Stromal cell of bone marrow (primary cell): ENCODE measurements around the gene HOXB9.
A peak's percentile ranks its signal among the peaks of the same experiment; 100 is the strongest.

Experiments used
- DNase-seq: peaks from one replicate; pipeline ENCODE4 v3.0.0-alpha.2; 2012; ENCODE audit warnings: low read depth

Gene HOXB9

DNA sequence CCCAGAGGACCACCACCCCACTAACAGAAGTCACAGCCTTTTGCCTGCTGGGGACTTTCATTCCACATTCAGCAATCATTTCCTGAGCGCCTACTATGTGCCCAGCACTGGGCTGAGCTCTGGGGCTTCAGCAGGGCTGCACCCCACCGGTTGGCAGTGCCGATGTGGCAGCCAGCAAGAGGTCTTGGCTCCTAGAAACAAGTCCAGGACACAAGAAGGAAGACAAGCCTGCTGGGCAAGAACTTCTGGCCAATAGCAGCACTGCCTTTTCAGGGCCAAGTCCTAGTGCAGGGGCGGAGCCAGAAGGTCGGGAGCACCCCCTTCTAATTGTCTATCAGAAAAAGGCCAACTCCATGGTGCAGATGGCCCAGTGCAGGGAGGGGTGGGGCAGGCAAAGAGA is 13.0 kb upstream of the HOXB9 start:
- DNase-seq = no peak

DNA sequence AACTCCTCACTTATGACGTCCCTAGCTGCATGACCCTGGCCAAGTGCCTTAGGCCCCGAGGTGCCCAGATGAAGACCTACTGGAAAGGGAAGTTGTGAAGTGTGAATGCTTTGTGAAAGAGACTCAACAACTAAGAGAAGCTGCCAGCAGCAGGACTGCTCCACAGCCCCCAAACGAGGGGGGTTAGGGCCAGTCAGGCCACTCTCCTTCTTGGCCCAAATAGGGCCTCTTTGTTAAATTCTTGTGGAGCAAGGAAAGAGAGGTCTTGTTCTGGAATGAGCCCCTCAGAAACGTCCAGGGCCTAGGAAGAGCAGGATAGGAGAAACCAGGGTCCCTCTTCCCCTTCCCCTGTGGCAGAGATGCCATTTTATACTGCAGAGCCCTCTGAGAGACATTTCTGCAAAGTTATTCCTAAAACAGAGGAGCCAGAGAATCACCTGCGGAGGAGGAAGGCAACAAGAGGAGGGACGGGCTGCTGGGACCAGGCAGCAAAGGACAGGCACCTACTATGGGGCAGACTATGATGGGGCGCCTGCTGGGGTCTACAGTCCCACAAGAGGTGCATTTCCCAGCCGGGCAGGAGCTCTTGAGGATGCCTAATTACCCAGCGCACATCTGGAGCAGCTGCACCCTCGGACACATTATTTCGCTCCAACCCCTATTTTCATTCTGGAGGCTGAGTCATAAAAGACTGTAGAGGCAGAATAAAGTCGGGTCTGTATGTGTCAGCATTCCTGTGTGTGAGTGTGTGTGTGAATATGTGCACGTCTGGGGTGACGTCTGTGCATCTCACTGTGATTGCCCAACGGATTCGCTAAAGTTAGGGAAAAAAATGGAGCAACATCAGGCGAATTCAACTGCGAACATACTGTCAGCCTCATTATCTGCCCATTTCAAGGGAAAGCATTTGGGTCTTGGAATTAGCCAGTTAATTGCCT is 11.4 kb upstream of the HOXB9 start:
- peak; percentile 53 for DNase-seq

DNA sequence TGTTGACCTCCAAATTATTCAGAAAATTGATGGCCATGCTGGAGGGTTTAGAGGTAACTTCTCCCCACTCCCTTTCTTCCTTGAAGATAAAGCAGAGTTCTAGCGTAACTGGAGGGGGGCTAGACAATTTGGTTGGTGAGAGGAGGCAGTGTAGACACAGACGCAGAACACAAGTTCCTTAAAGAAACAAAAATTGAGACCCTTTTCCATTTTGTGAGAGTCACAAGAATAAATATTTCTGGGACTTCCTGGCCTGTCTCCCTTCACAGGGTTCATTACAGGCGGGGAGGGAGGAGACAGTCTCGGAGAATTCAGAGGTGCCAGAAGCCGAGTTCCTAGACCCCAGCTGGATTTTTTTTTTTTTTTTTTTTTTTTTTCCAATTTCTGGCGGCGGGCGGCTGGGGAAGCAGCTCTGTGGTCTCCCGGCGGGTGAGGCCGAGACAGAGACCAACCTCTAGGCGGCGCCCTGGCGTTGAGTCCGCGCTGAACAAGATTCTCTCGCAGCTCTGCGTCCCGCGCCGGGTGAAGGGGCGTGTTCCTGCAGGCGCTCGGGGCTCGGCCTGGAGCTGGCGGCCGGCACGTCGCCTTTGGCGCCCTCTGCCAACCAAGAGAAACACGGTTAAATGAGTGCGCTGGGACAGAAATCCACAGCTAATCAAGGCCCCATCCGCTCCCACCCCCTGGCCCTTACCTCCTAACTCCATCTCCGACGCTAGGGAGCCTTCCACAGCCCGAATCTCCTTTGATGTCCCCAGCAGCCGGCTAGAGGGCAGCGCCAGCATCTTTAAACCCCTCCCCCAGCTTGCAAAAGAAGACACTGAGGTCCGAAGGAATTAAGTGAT is 10.2 kb upstream of the HOXB9 start:
- DNase-seq = peak; percentile 37

GRCh38 chr17:48634493-48635208 is 8.5 kb upstream of the HOXB9 start:
- DNase-seq = no peak

DNA sequence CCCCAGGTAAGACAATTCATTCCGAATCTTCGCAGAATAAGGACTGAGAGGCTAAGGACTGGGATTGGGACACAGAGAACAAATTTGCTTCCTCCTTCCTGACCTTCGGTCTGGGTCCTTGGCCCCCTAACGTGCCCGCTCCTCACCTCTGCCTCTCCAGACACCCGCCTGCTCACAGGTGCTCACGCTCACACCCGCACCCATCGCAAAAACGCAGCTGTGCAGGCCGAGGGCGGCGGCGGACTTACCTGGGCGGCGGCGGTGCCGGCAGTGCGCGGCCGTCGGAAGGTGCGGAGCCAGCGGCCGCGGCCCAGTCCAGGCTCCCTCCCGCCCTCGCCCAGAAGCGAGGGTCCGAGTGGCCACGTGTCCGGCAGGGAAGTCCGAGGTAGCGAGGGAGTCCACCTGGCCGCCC is 7.1 kb upstream of the HOXB9 start:
- no peak for DNase-seq

GRCh38 chr17:48632579-48633265 is 6.6 kb upstream of the HOXB9 start:
- DNase-seq = no peak

DNA sequence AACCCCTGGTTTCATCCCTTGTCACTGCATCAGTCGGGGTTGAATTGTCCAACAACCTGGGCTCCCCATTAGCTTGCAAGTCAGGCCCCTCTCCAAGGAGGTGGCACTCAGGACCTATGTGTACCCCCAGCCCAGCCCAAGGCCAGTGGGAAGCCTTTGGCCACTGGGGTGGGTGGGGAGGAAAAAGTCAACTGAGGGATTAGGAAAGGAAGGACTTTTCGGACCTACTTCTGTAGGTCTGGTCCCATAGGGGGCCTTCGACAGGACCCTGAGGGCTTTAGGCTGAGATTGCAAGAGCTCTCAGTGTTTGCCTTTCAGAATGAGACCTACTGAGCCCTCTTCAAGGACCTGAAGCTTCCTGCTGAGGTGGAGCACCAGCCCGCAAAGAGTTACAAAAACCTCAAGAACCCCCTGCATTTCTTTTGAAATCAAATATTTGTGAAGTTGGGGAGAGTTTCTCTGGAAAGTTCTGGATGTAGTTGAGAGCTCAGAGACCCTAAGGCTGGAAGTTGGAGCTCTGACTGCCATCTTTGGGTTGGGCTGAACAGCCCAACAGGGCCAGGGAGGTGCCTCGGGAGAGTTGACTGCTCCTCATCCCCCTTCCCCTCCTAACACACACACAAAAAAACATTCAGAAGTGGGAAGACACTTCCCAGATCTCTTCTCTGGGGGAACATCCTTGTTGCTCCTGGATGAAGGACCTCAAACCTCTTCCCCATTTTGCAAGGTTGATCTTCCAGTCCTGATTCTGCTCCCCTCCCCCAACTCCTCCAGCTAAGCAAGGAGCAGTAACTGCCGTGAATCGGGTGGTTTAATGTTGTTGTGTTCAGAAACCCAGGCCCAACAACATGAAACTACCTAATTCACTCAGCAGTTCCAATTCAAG is 5.8 kb upstream of the HOXB9 start:
- no peak for DNase-seq

GRCh38 chr17:48630925-48631692 is 5.0 kb upstream of the HOXB9 start:
- DNase-seq = no peak

- DNase-seq = no peak
Measured at GRCh38 chr17:48630009-48630924, 4.1 kb upstream of the HOXB9 start.

- DNase-seq = no peak
Measured at GRCh38 chr17:48629411-48629759, 3.2 kb upstream of the HOXB9 start.

GRCh38 chr17:48628649-48629410 is 2.7 kb upstream of the HOXB9 start:
- DNase-seq = no peak

DNA sequence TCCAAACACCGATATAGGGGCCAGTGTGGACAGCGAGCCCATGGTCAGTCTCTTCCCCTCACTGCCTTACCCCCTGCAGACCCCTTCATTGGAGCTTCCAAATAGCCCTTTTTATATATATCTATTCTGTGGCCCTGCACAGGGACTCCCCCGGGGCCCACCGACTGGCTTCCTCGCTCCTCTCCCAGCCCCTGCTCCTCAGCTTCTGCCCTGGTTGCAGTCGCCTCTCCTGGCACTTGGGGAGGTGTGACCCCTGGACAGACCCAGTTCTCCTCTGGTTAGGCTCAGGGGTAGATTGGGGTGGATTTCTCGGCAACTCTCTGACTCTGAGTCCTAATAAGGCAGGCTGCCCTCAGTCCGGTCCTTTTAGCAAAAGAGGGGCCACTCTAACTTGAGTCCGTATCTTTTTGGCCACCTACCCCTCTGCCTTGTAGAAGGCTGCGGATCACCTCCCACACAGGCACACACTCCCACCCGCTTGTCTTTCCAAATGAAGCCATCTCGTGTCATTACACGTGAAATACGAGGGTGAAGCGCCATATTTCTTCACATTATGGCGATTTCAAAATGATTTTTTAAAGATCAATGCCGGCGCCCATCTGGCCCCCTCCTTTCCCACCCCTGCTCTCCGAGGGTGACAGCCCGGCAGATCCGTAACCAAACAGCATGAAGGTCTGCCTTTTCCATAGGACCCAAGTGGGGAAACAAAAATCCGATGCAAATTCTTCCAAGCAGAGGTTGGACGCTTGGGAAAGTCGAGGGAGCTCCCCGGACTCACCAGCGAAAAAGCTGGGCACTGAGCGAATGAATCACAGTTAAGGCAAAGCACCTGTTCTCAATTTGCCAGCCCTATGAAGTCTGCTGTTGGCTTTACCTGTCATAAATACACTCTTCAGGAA is 1.7 kb upstream of the HOXB9 start:
- DNase-seq = no peak

- no peak for DNase-seq
Measured at GRCh38 chr17:48627118-48627597, 1.0 kb upstream of the HOXB9 start.

DNA sequence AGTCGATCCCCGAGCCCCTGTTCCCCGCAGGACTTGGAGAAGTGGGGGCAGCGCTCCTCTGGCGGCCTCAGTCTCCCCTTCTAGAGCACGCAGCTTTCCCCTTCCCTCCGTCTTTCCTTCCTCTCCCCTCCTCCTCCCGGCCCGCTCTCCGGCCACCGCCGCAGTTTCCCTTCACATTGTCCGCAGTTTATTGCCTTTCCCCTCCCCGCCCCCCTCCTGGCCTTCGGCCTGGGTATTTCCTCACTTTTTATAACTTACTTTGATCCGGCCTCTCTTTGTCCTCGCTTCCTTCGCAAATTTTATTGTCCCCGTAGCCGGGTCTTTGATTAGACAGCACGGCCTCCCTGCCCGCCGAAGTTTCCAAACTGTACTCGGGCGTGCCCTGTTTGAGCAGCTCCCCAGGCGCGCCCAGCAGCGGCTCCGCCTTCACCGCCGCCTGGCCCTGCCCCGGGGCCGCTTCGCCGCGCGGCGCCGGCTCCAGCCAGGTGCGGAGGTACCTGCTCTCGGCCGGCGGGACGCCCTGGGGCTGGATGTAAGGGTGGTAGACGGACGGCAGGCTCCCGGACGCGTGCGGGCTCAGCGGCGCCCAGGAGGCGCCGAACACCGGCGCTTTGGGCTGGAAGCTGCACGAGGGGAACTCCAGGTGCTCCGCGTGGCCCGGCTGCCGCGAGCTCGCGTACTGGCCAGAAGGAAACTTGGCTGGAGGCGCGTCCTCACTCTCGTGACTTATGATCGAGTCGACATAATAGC is 488 bp downstream of the HOXB9 start:
- DNase-seq = no peak

- DNase-seq = no peak
Measured at GRCh38 chr17:48624544-48625494, 1.3 kb downstream of the HOXB9 start.
